Posterior vena cava (tissue), 2 donors: Measurements from ENCODE around the gene FBRSL1. TPM values are rescaled to one million over a fixed set of nuclear protein-coding genes. Genes with fewer than 3 reads are reported as not detected.
"Not testable (repeated sequence)": the region's sequence is repeated elsewhere in the genome, so short reads cannot be mapped to it uniquely, and the experiment has no call there.

Experiments used
- DNase-seq: peaks from one replicate; pipeline ENCODE4 v3.0.0-alpha.2; 2020; ENCODE audit warnings: low spot score
- intact Hi-C, 2 donors: fragments of 100-400 bp; cut with DNase I; formaldehyde crosslinking; loops; one replicate each; pipeline versions ENCODE4 v1.14.1 to v1.14.2; 2022 to 2023
- long read RNA-seq, 2 donors: library from polyadenylated mRNA; unstranded; transcript quantifications; one replicate each; pipeline ENCODE4 v2.0.0, GENCODE V29; 2020 to 2021
- total RNA-seq, 2 donors: library from RNA; stranded (reverse); fragmentation: NEBNext Ultra II Directional; extraction: Animal tissue kit (Norgen Biotek cat#: 25700); gene quantifications; one replicate each; pipeline ENCODE4 v1.2.1, GENCODE V29; 2021
- donor health status: DM: yes; HTN: yes; CAD: no.
- donor health status: DM: yes; HTN: yes; CAD: no.

FBRSL1 gene
- total RNA-seq, result 10 to 100 TPM; 34.0 to 35.8 TPM
- long read RNA-seq, donor 1, partial matches to known transcripts, result 13 of 19 reads
- long read RNA-seq, donor 1, other reads (novel, unspliced or antisense), result 6 of 19 reads
- long read RNA-seq, donor 2, partial matches to known transcripts, result 7 of 11 reads
- long read RNA-seq, donor 2, other reads (novel, unspliced or antisense), result 4 of 11 reads

DNA sequence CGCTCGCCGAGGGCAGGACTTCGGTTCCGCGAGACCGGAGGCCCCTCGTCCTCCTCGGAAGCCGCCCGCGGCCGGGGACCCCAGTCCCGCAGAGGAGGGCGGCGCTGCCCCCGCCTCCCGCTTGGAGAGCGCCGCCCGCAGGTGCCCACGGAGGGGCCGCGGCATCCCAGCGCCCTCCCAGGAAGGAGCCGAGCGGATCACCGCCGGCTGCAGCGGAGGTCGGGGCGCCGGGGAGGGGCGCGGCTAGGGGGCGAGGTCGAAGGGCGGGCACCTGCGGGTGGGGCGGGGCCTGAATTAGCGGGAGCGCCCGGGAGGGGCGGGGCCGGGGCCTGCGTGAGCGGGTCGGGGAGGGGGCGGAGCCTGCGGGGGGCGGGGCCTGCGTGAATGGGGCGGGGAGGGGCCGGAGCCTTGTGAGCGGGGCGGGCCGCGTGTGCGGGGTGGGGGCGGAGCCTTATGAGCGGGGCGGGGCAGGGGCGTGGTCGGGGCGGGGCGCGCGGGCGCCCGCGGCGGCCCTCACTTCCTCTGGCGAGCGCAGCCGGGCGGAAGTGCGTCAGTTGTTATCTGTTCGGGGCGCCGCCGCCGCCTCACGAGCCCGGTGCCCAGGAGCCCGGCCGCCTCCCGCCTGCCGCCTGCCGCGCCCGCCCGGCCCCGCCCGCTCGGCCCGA lies at the start of gene FBRSL1:
Gene FBRSL1, plus strand, starts transcription at position 550 of the 665 bp plus-strand sequence.
- intact Hi-C loops, result no loop called here
- DNase-seq, result peak; percentile 98

GRCh38 chr12:132440420-132440819 lies 49.5 kb upstream of the FBRSL1 start:
- intact Hi-C loops, DNase-seq: not testable (repeated sequence)

DNA sequence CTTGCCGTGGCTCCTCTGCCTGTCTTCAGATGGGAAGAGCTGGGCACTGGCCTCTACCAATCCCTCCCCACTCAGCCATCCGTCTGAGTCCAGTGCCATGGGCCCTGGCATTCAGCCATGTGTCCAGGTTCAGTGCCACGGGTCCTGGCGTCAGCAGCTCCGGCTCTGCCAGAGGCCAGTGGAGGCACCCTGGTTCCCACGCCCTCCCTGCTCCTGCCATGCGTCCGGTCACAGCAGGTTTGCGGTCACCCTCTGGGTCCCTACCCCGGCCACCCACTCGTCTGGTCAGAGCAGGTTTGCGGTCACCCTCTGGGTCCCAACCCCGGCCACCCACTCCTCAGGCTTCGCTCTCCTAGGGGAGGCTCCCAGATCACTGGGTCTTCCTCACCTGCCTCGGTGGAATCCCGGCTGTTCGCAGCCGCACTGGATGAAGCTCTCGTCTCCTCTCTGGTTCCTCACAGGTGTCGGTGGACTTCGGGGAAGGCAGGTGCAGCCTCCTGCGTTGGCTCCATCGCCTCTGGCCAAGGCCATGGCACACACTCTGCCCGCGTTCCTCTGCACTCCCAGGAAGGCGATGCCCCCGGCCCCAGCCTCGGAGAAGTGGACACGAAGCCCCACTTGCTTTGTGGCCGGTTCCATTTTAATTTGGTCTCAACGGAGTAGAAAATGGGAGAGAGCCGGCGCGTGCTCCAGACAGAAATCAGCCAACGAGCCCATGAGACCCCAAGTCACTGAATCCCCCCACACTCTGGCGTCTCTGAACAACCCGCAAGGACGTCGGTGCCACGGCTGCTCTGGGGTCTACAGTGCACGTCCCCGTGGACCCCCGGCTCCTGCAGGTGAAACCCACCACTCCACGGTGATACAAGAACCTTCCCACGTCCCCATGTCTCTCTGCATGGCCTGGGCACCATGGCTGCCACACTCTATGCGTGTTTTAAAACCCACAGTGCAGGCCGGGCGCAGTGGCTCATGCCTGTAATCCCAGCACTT lies 47.8 kb upstream of the FBRSL1 start:
- no peak for DNase-seq
- intact Hi-C loops, result no loop called here

DNA sequence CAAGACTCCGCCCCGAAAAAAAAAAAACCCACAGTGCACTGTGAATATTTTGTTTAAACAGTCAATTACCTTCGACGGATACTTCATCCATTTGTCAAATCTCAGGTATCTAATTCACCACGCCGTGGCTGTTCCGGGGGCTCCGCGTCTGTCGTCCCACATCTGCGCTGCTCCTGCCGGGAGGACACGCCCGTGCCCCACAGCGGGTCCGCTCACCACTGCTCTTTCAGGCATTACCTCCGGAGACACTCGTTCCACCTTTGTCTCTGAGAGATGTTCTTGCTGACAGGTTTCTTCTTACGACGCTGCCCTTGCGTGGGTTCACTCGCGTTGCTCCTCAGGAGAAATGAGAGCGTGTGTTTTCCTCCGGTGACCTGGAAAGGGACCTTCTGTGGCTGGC lies 46.9 kb upstream of the FBRSL1 start:
- intact Hi-C loops, result no loop called here
- no peak for DNase-seq

DNA sequence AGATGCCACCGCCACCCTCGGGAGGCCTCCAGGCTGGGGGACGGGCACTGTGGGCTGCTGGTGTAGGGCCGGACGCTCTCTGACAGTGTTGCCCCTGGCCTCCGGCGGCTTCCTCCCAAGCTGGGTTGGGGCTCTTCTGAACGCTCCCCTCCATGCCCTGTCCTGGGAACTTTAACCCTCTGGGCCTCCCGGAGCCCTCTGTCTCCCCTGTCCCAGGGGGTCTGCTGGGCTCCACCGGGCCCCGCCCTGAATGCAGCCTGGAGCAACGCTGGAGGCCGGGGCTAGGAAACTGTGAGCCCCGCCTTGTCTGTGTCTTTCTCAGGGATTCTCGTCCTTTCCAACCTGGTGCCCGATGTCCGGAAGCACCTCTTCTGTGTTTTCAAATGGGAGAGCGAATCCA lies 45.7 kb upstream of the FBRSL1 start:
- no peak for DNase-seq
- intact Hi-C loops, result no loop called here

- no peak for DNase-seq
- intact Hi-C loops, result no loop called here
Observed at GRCh38 chr12:132444957-132445883, 44.7 kb upstream of the FBRSL1 start.

DNA sequence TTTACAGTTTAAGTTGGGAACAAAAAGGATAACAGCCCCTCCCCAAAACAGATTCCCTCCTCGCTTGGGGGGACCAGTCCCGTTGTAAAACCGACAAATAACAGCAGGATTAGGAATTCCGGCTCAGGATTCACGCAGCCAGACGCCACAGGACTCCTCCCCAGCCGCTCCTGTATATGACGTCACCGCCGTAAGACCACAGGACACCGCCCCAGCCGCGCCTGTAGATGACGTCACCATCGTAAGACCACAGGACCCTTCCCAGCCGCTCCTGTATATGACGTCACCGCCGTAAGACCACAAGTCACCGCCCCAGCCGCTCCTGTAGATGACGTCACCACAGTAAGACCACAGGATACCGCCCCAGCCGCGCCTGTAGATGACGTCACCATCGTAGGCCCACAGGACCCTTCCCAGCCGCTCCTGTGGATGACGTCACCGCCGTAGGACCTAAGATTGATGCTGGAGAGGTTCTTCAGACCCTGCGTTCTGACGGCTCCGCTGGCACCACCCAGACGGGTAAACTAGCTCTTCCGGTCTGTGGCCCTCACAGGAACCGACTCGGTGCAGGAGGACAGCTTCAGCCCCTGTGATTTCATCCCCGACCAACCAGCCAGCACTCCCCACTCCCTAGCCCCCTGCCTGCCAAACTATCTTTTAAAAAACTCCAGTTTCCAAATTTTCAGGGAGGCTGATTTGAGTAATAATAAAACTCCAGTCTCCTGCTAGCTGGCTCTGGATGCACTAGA lies 43.9 kb upstream of the FBRSL1 start:
- intact Hi-C loops, result no loop called here
- DNase-seq, result no peak

DNA sequence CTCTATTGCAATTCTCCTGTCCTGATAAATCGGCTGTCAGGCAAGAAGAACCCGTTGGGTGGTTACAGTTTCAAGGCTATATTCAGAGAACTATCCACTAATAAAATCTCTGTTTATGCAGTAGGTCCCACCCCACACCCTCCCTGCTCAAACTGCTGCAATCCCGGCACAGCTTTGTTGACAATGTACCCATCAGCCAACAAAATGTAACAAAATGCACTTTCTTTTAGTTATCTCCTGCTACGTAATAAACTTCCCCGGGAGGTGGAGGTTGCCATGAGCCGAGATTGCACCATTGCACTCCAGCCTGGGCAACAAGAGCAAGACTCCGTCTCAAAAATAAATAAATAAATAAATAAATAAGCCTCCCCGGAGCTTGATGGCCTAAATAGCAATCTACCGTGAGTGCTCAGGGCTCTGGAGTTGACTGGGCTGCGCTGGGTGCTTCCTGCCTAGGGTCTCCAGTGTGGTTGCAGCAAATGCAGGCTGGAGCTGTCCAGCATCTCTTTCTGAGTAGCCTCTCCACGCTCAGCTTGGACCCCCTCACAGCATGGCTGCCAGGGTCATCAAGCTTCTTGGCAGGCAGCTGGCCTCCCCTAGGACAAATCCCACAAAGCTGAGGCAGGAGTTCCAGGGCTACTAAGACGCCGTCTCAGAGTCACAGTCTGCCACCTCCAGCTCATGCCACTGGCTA lies 43.2 kb upstream of the FBRSL1 start:
- intact Hi-C loops, result no loop called here
- no peak for DNase-seq

DNA sequence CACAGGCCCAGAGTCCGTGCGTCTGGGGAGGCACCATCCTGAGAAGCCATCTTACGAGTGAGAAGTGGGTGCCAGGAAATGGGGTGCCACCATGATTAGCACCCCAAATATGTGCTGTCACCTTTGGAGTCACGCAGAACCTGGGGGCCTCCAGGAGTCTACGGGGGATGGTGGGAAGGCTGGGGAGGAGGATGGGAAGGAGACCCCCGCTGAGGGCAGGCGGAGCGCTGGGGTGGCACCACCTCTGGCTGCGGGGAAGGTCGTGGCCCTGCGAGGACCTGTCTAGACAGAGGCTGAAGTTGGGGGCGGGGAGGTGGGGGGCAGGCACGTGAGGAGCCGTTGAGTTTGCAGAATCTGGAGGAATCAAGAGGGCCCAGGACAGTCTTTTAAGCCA lies 42.6 kb upstream of the FBRSL1 start:
- intact Hi-C loops, result no loop called here
- no peak for DNase-seq

DNA sequence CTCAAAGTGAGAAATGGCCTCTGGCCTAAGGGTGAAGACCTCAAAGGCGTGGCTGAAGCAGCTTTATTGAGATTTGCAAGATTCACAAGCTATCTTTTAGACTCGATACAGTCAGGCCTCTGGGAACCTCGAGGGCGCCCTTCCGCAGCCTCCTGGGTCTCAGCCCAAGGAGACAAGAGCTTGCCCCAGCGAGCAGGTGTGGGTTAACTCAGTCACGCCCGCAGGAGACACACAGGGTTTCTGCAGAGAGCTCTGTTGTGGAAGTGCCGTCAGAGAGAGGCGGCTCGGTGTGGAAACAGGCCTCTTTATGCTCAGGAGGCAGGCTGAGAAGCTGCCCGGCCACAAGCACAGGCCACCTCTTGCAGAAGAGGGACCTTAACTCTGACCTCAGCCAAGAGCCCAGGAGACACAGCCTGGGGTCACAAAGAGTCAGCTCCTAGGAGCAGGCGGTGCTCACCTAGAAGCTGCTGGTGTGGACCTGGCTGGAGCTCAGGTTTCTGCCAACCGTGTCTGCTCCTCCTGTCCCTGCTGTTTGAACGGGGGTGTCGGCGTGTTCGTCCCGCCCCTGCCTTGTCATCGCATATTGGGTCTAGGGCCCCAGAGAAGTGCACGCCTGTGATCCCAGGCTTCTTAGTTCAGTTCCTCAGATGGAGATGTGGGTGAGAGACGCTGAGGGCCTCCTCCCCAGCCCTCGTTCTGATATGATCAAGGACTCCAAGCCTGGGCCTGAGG lies 42.1 kb upstream of the FBRSL1 start:
- DNase-seq, result no peak
- intact Hi-C loops, result no loop called here

- intact Hi-C loops, result no loop called here
- no peak for DNase-seq
Observed at GRCh38 chr12:132448463-132448820, 41.5 kb upstream of the FBRSL1 start.

- intact Hi-C loops, result no loop called here
Observed at GRCh38 chr12:132449565-132450417, 40.2 kb upstream of the FBRSL1 start.

GRCh38 chr12:132450418-132451171 lies 39.4 kb upstream of the FBRSL1 start:
- DNase-seq, result peak; percentile 70

More at GRCh38 chr12:132449565-132450417, 40.2 kb upstream of the FBRSL1 start:
- DNase-seq, result no peak

GRCh38 chr12:132451172-132451835 lies 38.6 kb upstream of the FBRSL1 start:
- DNase-seq, result peak; percentile 74
- intact Hi-C loops, result no loop called here

More at GRCh38 chr12:132450418-132451171, 39.4 kb upstream of the FBRSL1 start:
- intact Hi-C loops, result no loop called here

DNA sequence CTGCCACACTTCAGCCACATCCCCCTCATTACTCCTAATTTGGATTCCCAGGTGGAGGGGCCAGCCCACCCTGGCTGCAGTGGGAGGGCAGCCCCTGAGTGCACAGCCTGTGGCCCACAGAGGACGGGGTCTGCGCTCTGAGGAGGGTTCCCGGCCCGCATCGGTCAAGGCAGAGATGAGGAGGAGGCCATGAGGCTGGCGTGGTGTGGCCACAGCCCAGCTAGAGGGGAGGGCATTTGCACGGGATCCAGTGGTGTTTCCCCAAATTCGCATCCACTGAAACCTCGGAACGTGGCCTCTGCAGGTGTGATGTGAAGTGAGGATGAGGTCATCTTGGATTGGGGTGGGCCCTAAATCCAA lies 38.1 kb upstream of the FBRSL1 start:
- peak; percentile 64 for DNase-seq
- intact Hi-C loops, result no loop called here
